HepG2 (cell line): ENCODE results near the gene RPP21. TPM values are rescaled to one million over a fixed set of nuclear protein-coding genes. Genes with fewer than 3 reads are reported as not detected.

Experiments used
- ATAC-seq: fragments of 200-7000 bp; cut with Tn5 transposase; 3 replicates; pipeline ENCODE4 v1.9.1; 2020; ENCODE audit warnings: mild to moderate bottlenecking, moderate library complexity
- BruUV-seq: library from RNA; stranded (reverse); fragments of 400-500 nt; replicated peaks from 2 replicates; lab custom pipeline; 2021; lab: Mats Ljungman, UMichigan
- CTCF ChIA-PET: fragments of 300-600 bp; formaldehyde crosslinking; extraction: SDS; loops from one replicate; lab custom pipeline; 2021; ENCODE audit warnings: low total read pairs, inconsistent platforms, low intra/inter-chr PET ratio; lab: Yijun Ruan, JAX
- POLR2A ChIA-PET: fragments of 350-600 bp; sonication (Branson Sonifier 250); formaldehyde crosslinking; loops from one replicate; lab custom pipeline; 2020; ENCODE audit warnings: antibody characterized with exemption, inconsistent platforms; lab: Yijun Ruan, JAX
- DNase-seq: peaks from one replicate; pipeline ENCODE4 v3.0.0-alpha.2; 2015; ENCODE audit warnings: low spot score
- FAIRE-seq: peaks from 3 replicates; lab custom pipeline; 2011; peaks lifted over from hg19 to GRCh38; lab: Jason Lieb, UNC
- H2AFZ ChIP-seq: one replicate; pipeline ENCODE4 v1.6.1; 2011; ENCODE audit warnings: low read length, inconsistent platforms
- H3K27ac ChIP-seq: fragments of 300-600 bp; 3 replicates; pipeline ENCODE4 v1.8.0; 2011; ENCODE audit warnings: mixed run types, mild to moderate bottlenecking, mixed read lengths, low read length, inconsistent platforms; ENCODE audit not compliant: insufficient read depth; ENCODE audit errors: extremely low read length
- H3K27me3 ChIP-seq, 2 experiments: fragments of 200-600 bp in 1 of 2; 2 replicates in 1 of 2; 3 replicates in 1 of 2; pipeline versions ENCODE4 v1.6.0 to v1.8.0; 2011; ENCODE audit warnings: low read length in 2 of 2, mild to moderate bottlenecking in 2 of 2, moderate library complexity in 2 of 2, inconsistent platforms in 1 of 2; ENCODE audit not compliant: insufficient read depth in 2 of 2, control insufficient read depth in 1 of 2
- H3K36me3 ChIP-seq, 2 experiments: fragments of 200-600 bp in 1 of 2; replicated peaks in 1 of 2; 2 replicates in 1 of 2; 3 replicates in 1 of 2; pipeline versions ENCODE4 v1.5.1 to v1.8.0; 2011; ENCODE audit warnings: low read length in 2 of 2, inconsistent platforms in 1 of 2; ENCODE audit not compliant: insufficient read depth in 2 of 2, control insufficient read depth in 1 of 2
- H3K4me1 ChIP-seq: 2 replicates; pipeline ENCODE4 v1.5.1; 2012; ENCODE audit warnings: low read length, inconsistent platforms; ENCODE audit not compliant: insufficient read depth
- H3K4me2 ChIP-seq: 2 replicates; pipeline ENCODE4 v1.6.0; 2011; ENCODE audit warnings: low read depth, low read length, inconsistent platforms
- H3K4me3 ChIP-seq, 3 experiments: fragments of 200-600 bp in 1 of 3; sonication (generic), shearing (Covaris generic) in 1 of 3; replicated peaks in 1 of 3; 2 replicates each; pipeline ENCODE4 v1.5.1; 2011 to 2016; ENCODE audit warnings: low read length in 3 of 3, inconsistent platforms in 2 of 3, low read depth in 2 of 3, mild to moderate bottlenecking in 2 of 3, control low read depth in 1 of 3, mixed read lengths in 1 of 3; ENCODE audit not compliant: insufficient read depth in 1 of 3
- H3K79me2 ChIP-seq: one replicate; pipeline ENCODE4 v1.6.1; 2011; ENCODE audit warnings: low read length, inconsistent platforms; ENCODE audit not compliant: insufficient read depth
- H3K9ac ChIP-seq: 2 replicates; pipeline ENCODE4 v1.6.0; 2011; ENCODE audit warnings: mild to moderate bottlenecking, low read depth, low read length, inconsistent platforms; ENCODE audit not compliant: insufficient read depth
- H3K9me3 ChIP-seq: 2 replicates; pipeline ENCODE4 v1.5.1; 2012; ENCODE audit warnings: mild to moderate bottlenecking, low read length
- H4K20me1 ChIP-seq: 2 replicates; pipeline ENCODE4 v1.6.0; 2011; ENCODE audit warnings: inconsistent platforms, mild to moderate bottlenecking, low read length, moderate library complexity; ENCODE audit not compliant: insufficient read depth
- ATF1 ChIP-seq: IDR thresholded peaks from 2 replicates; pipeline ENCODE4 v1.6.1; 2016; ENCODE audit warnings: mild to moderate bottlenecking, control low read depth
- BORCS8-MEF2B ChIP-seq: sonication (generic); formaldehyde crosslinking; IDR thresholded peaks from 2 replicates; pipeline ENCODE4 v1.8.0; 2022; ENCODE audit warnings: mild to moderate bottlenecking, missing genetic modification reagents
- CREM ChIP-seq, 2 experiments: sonication (generic) in 1 of 2; formaldehyde crosslinking in 1 of 2; IDR thresholded peaks; 2 replicates each; pipeline versions ENCODE4 v1.4.0 to v1.6.1; 2016 to 2020; ENCODE audit warnings: antibody characterized with exemption in 1 of 2, mild to moderate bottlenecking in 1 of 2, missing genetic modification reagents in 1 of 2
- E2F1 ChIP-seq: sonication (generic); formaldehyde crosslinking; IDR thresholded peaks from 2 replicates; pipeline ENCODE4 v1.5.0; 2020; ENCODE audit warnings: missing genetic modification reagents
- HDAC1 ChIP-seq: sonication (generic); formaldehyde crosslinking; IDR thresholded peaks from 2 replicates; pipeline ENCODE4 v1.5.1; 2020; ENCODE audit warnings: mild to moderate bottlenecking, missing genetic modification reagents
- KDM5B ChIP-seq: sonication (generic); formaldehyde crosslinking; IDR thresholded peaks from 2 replicates; pipeline ENCODE4 v1.4.0; 2020; ENCODE audit warnings: missing genetic modification reagents, mild to moderate bottlenecking, borderline replicate concordance
- SMAD1 ChIP-seq: sonication (generic); formaldehyde crosslinking; IDR thresholded peaks from 2 replicates; pipeline ENCODE4 v1.4.0; 2020; ENCODE audit warnings: missing genetic modification reagents, low read depth, mild to moderate bottlenecking, borderline replicate concordance
- STAT6 ChIP-seq: sonication (generic); formaldehyde crosslinking; IDR thresholded peaks from 2 replicates; pipeline ENCODE4 v1.4.0; 2020; ENCODE audit warnings: missing genetic modification reagents, mild to moderate bottlenecking, borderline replicate concordance
- YEATS4 ChIP-seq: sonication (generic); formaldehyde crosslinking; IDR thresholded peaks from 2 replicates; pipeline ENCODE4 v1.4.0; 2020; ENCODE audit warnings: missing genetic modification reagents, borderline replicate concordance
- ZBTB4 ChIP-seq: sonication (generic); formaldehyde crosslinking; IDR thresholded peaks from 2 replicates; pipeline ENCODE4 v1.4.0; 2020; ENCODE audit warnings: missing genetic modification reagents, mild to moderate bottlenecking, borderline replicate concordance
- ZNF275 ChIP-seq: sonication (generic); formaldehyde crosslinking; IDR thresholded peaks from 2 replicates; pipeline ENCODE4 v1.8.0; 2022; ENCODE audit warnings: missing genetic modification reagents, mild to moderate bottlenecking, inconsistent platforms, borderline replicate concordance
- ZNF382 ChIP-seq: sonication (generic); formaldehyde crosslinking; IDR thresholded peaks from 2 replicates; pipeline ENCODE4 v1.5.0; 2020; ENCODE audit warnings: missing genetic modification reagents, mild to moderate bottlenecking, borderline replicate concordance
- ZNF777 ChIP-seq: sonication (generic); formaldehyde crosslinking; IDR thresholded peaks from 2 replicates; pipeline ENCODE4 v1.4.0; 2020; ENCODE audit warnings: missing genetic modification reagents
- WGBS: methylation state at CpG from one replicate; pipeline ENCODE4 v1.1.6; 2017; ENCODE audit warnings: low lambda C conversion rate; 5-methylcytosine and 5-hydroxymethylcytosine counted together
- in situ Hi-C: cut with HindIII; loops from 2 replicates; pipeline ENCODE4 v1.10.0; 2017; ENCODE audit warnings: low pct_unique_long_range_greater_than_20kb; ENCODE audit not compliant: extremely low pct_ligation_motif_present
- intact Hi-C: fragments of 100-400 bp; cut with micrococcal nuclease; formaldehyde crosslinking; loops from one replicate; pipeline ENCODE4 v1.10.0; 2022; ENCODE audit not compliant: unreplicated experiment
- polyA plus RNA-seq, 8 experiments: library from polyadenylated mRNA; depleted of rRNA in 3 of 8; stranded (reverse) in 7 of 8; unstranded in 1 of 8; fragments of >200 nt; fragmentation: Illumina TruSeq in 4 of 8; extraction: Trizol in 4 of 8; gene quantifications; 2 replicates each; pipeline versions ENCODE4 v1.2.1 to v1.2.3, GENCODE V29; 2011 to 2016; ENCODE audit warnings: low read depth in 4 of 8, missing spikeins in 1 of 8, mixed read lengths in 1 of 8; ENCODE audit not compliant: insufficient read depth in 1 of 8
- total RNA-seq, 5 experiments: library from RNA; depleted of rRNA; stranded (reverse); fragments of >200 nt; fragmentation: Illumina TruSeq; extraction: Trizol; gene quantifications; 2 replicates each; pipeline ENCODE4 v1.2.3, GENCODE V29; 2016; ENCODE audit warnings: low read depth in 1 of 5

The RPP21 gene
- total and polyA plus RNA-seq, 2 of the 13 experiments (the other 11 are each of a cell fraction or from before 2014, with no cell fraction given): 53.1 to 72.3 TPM

- ATAC-seq: peak; percentile 91
- FAIRE-seq: peak; percentile 21
- H3K79me2 ChIP-seq: peaks cover 57% of the 10 kb centered on the region
- TF ChIP-seq KDM5B (CRISPR knock-in tag) (peak; percentile 12; the same call in 1 of the 2 replicates), HDAC1 (CRISPR knock-in tag) (0 out of 2 replicates have a peak, but pooled peaks have one; percentile 12), ZNF382 (CRISPR knock-in tag) (no peak), ZNF275 (CRISPR knock-in tag) (no peak; the same call in 1 of the 2 replicates), ZNF777 (CRISPR knock-in tag) (peak; percentile 38; the same call in 1 of the 2 replicates), ATF1 (CRISPR knock-in tag) (peak; percentile 91), E2F1 (CRISPR knock-in tag) (0 out of 2 replicates have a peak, but pooled peaks have one; percentile 71), STAT6 (CRISPR knock-in tag) (0 out of 2 replicates have a peak, but pooled peaks have one; percentile 75), ZBTB4 (CRISPR knock-in tag) (peak; percentile 75; the same call in 1 of the 2 replicates), YEATS4 (CRISPR knock-in tag) (peak; percentile 17; the same call in 1 of the 2 replicates), BORCS8-MEF2B (CRISPR knock-in tag) (peak; percentile 67), SMAD1 (CRISPR knock-in tag) (0 out of 2 replicates have a peak, but pooled peaks have one; percentile 30), CREM (IDR thresholded peaks at IDR 0.05) (peak; percentile 94), CREM (CRISPR knock-in tag; IDR thresholded peaks at IDR 0.05) (no peak; the same call in 1 of the 2 replicates)
Observed at GRCh38 chr6:30325873-30326525, 19.0 kb upstream of the RPP21 start.

More at GRCh38 chr6:30325873-30326525, 19.0 kb upstream of the RPP21 start:
- Histone ChIP-seq H3K9me3 (no peaks in the 10 kb centered on the region), H3K4me3 (peak overlapping the region; percentile 74 to 93 (median 78)), H3K36me3 (peaks cover 5 to 27% of the 10 kb centered on the region in 2 experiments), H3K4me1 (peaks cover 53% of the 10 kb centered on the region), H3K4me2 (peak overlapping the region; percentile 100), H3K27ac (peak overlapping the region; percentile 92), H3K27me3 (no peaks in the 10 kb centered on the region; a peak in 1 of 5 replicates), H3K9ac (peak overlapping the region; percentile 89), H2AFZ (peak overlapping the region; percentile 58), H4K20me1 (peaks cover 31% of the 10 kb centered on the region)
- under 1% methylated on average over 25 of the region's 29 CpGs for WGBS
- in situ Hi-C loops: no loop called here
- POLR2A ChIA-PET: interaction anchor here (0.6 to 2.3 kb wide), 14 partner anchors 8 to 245 kb away, joined by 3 to 23 read pairs (median 4); partner anchors contain the start of genes ABCF1, RPP21 and TRIM26
- CTCF ChIA-PET: no interaction called here
- DNase-seq: peak; percentile 89
- no TSS peak for BruUV-seq
- intact Hi-C loops: loop anchor here (10.0 kb wide), 1 partner anchor 91 kb away; no protein-coding TSS in a partner anchor
